Stimulated activated CD8-positive, alpha-beta memory T cell treated with anti-CD3 and anti-CD28 coated beads, Interleukin-4, amount 100 ng/mL, for 1 hour (primary cell): Measurements from ENCODE around the gene CLIP4.
A peak's percentile ranks its signal among the peaks of the same experiment; 100 is the strongest.
"Not testable (repeated sequence)": the region's sequence is repeated elsewhere in the genome, so short reads cannot be mapped to it uniquely, and the experiment has no call there.

ENCODE experiments used
- DNase-seq, 2 donors: peaks; one replicate each; pipeline ENCODE4 v3.0.0-alpha.2; 2020; ENCODE audit warnings: low read depth in 2 of 2, low spot score in 1 of 2

The CLIP4 gene, protein sequence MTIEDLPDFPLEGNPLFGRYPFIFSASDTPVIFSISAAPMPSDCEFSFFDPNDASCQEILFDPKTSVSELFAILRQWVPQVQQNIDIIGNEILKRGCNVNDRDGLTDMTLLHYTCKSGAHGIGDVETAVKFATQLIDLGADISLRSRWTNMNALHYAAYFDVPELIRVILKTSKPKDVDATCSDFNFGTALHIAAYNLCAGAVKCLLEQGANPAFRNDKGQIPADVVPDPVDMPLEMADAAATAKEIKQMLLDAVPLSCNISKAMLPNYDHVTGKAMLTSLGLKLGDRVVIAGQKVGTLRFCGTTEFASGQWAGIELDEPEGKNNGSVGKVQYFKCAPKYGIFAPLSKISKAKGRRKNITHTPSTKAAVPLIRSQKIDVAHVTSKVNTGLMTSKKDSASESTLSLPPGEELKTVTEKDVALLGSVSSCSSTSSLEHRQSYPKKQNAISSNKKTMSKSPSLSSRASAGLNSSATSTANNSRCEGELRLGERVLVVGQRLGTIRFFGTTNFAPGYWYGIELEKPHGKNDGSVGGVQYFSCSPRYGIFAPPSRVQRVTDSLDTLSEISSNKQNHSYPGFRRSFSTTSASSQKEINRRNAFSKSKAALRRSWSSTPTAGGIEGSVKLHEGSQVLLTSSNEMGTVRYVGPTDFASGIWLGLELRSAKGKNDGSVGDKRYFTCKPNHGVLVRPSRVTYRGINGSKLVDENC

DNA sequence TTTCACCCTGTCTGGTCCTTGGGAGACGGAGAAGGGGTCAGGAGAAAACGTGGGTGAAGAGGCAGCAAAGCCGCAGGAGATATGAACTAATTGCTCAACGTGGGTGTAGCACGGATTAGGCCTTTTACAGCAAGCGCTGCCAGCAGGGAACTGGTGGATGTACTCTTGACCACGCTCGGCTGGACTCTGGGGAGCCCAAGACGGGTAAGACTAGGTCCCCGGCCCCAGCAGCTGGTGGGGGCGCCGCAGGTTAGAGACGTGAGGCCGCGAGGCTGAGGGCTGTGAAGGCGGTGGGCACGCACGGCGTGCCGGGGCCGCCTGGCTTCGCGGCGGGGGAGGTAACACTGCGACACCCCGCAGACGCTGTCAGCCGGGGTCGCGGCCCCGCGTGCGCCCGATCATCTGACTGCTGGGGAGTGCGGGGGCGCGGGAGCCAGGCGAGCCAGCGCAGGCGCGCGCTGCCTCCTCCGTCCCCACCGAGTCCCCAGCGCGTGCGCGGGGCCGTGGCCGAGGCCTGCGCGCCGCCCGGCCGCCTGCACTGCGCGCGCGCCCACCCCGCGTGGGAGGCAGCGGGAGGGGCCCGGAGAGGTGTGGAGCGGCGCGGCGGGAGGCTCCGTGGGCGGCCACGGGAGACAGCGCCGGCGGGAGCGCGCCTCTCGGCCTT, at the start of gene CLIP4:
Gene CLIP4, plus strand, starts transcription at position 470 of the 664 bp plus-strand sequence. CDS start 5,974 bp downstream, outside the sequence.
- peak; percentile 28 to 52 for DNase-seq

DNA sequence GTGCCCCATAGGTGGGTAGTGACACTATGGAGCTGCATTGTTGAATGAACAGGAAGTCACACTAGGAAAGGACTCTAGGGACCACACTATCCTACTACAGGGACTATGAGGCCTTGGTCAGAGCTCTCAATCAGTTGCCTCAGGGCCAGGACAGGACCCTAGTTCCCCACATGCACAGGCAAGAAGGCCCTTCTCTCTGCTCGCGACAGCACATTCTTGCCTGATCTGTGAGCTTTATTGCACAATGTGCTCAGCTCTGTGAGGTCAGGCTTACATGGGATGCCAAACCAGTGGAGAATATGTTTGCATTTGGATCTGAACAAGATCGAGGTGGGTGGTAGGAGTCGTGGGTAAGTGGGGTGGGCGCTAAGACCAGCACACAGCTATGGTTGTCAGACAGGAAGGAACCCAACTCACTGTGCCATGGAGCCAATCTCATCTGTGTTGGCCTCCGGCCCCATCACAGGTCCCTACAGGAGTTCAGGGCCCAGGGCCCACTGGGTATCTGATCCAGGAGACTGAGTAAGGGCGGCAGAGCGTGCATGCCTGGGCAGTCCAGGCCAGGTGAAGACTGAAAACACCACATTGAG, 48.8 kb upstream of the CLIP4 start:
- DNase-seq, result no peak

DNA sequence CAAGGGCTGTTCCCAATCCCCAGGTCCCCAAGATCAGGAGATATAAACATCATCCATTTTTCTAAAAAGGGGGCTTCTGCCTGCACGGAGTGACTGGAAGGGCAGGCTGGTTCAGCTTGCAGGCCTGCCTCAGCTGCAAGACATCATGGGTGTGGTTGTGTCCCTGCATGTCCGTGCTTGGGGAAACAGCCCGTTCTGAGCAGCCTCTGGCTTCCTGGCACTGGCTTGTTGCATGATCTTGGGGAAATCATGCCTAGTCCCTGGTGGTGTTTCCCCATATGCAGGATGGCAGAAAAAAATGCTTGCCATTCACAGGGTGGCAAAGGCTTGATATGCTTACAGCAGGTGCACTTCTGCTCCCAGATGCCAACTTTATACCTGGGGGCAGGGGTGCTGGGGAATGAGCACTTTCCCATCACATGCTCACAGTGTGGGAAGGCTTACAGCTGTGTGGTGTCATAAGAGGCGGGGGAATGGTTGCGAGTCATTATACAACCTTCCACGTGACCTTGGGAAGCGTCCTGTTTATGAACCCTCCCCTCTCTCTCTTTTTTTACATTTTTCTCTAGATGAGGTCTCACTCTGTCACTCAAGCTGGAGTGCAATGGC, 48.1 kb upstream of the CLIP4 start:
- DNase-seq, result no peak

DNA sequence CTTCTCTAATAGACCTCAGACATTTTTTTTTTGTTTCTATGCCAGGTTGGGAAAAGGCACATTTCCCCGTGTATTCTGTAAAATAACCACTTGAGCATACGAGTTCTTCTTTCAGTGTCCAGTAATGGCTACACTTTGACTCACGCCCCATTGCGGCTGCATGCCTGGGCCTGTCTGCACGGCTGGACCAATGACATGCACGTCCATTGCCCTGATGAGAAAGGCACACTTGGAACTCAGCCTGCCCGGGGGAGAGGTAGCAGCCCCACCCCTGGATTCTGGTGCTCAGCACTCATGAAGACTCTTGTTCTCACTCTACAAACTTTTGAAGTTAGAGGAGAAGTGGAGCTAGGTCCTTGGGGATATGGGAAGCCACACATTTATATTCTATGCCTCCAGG, 46.7 kb upstream of the CLIP4 start:
- no peak for DNase-seq

DNA sequence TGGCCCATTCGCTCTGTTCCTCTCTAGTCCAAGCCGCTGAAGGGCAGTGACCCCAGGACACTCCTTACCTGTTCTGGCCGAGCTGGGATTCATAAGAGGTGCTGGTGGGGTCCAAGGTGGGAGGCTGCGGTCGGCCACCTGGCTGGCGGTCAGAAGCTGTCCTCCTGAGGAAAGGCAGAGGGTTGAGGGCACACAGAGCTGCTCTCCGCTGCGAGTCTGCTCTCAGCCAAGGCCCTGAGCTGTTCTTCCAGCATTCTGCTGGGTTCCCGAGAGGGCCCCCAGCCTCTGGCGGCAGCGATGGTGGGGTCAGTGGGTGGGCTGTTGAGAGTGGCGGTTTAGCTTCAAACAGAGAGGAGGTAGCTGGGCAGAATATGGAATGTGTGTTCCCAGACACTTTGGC, 44.7 kb upstream of the CLIP4 start:
- no peak for DNase-seq

DNA sequence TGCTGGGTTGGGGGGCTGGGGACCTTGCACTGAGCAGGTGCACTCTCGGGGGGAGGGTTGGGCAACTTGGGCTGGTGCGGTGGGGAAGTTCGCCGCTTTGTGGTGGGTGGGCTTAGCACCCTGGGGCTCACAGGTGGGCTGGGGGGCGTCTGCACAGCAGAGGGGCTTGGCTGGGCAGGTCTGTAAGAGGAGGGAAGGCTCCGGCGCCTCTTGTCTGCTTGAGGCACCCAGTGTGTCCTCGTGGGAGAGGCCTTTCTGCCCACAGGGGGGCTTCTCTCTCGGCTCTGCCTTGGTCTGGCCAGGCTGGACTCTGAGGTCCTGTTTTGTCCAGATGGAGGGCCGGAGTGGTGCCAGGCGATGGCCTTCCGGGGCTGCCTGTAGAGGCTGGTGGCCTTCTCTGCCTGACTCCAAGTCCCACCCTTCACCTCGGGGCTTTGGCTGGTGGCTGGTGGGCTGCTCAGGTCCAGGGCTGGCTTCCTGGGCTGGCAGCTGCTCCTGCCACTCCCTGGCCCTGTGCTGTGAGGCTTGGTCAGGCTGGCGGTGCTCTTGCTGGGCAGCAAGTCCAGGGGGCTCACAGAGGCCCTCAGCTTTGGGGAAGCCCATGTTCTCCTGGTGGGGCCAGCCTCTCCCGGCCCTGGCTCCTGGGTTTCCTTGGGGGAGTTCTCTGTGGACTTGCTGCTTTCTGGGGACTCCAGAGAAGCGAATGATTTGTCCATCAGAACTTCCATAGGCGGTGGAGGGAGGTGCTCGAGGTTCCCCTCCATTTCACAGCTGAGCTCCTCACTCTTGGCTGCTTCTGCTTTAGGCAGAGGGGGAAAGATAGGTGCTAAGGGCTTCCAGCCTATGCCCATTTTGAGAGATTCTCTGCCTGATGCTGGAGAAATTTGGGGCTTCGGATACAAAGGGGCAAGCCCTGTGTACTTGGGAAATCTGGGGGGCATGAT, 43.9 kb upstream of the CLIP4 start:
- no peak for DNase-seq

DNA sequence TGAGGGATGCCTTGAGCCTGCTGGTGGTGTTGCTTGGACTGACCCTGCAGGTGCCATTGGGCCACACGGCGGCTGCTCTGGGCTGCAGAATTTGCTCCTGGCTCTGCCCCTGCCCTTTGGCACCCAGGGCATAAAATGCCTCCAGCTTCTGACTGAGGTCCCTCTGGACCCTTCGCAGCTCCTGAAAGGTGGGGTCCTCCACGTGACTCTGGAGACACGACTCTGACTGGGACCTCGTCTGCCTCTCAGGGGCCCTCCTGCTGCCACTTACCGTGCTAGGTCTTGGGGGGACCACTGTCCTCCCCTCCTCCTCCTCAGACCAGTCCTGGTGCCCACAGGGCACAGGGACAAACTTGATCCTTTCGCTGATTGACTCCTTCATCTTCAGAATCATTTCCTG, 43.0 kb upstream of the CLIP4 start:
- no peak for DNase-seq

DNA sequence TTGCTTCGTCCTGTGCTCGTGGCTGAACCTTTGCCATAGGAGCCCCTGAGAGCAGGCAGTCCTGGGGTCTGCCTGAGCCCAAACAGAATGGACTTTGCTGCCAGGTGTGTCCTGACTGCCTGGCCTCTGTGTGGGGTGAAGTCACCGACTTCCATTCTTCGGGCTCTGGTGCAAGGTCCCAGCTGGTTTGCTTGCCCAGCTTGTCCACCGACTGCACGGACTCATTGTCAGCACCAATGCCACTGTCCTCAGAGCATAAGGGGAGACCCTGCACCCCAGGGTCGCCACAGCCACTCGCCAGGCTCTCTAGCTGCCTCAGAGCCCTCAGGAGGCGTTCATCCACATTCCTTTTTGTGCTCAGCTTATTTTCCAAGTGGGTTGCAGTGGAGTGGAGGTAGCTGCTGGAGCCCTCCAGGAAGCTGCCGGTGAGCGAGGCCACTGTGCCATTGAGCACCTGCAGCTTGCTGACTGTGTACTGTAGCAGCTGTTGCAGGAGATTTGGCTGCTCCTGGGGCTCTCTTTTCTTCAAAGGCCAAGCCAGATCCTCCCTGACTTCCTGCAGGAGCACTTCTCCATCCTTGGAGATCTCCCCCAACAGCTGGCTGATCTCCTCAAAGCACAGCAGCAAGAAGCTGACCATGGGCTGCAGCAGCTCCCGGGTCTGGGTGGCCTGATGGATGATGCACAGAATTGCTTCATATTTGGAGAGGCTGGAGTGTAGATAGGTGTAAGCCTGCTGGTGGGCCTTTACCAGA, 42.1 kb upstream of the CLIP4 start:
- no peak for DNase-seq

DNA sequence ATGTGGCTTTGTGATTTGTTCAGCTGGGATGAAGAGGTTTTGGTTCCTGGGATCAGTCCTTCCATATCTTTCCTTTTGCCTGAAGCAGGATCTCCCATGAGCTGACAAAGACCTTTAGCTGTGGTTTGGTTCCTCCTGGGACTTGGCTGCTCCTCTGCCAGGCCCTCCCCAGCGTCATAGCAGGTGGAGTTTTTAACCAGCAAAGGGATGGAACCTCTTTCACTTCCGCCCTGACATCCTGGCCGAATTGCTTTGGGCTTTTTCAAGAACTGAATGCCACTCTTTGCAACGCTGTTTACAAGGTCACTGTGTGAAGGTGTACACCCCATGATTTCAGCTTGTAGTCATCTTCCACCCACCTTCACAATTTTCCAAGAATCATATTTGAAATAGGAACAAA, 41.3 kb upstream of the CLIP4 start:
- DNase-seq, result no peak

DNA sequence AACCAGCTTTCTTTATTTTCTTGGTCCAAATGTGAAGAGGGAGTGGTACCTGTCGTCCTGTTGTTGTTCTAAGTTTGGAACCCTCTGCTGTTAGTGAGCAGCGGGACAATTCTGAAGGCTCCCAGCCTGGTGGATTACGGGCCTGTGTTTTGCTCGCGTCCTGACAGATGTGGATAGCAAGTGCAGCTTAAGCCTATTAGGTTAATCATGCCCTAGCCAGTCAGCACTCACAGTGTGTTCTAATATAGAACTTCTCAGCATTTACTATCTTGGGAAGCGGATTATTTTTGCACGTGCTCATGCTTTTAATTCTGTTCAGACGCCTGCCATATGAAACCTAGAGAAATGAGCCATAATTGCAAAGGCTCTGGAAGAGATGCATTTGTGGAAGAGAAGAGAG, 40.8 kb upstream of the CLIP4 start, which contains the start of gene PCARE:
Gene PCARE, minus strand, starts transcription at position 113 of the 400 bp plus-strand sequence. CDS start 262 bp downstream, outside the sequence.
- no peak for DNase-seq

DNA sequence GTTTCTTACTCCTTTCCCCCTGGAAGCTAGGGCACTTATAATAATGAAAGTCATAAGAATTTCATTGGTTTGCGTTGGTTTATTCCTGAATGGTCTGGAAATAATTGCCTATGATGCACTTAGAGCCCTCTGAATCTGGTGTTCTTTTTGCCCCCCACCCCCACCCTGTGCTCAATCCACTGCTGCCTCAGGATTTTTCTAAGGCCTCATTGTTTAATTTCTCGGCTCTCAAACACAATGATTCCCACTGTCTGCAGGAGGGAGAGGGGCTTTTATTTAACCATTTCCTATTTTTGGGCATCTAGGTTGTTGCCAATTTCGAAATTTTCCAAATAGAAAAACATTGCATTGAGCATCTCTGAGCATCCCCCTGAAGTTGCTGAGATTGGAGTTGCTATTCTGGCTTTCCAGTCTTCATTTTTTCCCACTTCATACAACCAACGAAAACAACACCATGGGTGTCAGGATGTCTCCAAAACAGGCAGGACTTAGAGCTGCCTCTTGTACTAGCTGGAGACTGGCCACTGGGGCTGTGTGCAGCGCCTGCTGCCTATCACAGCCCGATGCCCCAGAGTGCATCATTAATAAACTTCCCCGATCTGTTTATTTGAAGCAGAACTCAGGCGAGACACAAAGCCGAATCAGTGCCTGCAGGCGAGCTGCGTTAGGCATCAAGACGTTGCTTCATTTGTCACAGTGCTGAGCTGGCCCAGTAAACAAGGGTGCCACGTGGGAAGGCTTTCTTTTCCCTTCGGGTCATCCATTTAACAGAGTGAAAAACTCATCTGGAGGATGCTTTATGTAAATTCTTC, 39.1 kb upstream of the CLIP4 start:
- no peak for DNase-seq

DNA sequence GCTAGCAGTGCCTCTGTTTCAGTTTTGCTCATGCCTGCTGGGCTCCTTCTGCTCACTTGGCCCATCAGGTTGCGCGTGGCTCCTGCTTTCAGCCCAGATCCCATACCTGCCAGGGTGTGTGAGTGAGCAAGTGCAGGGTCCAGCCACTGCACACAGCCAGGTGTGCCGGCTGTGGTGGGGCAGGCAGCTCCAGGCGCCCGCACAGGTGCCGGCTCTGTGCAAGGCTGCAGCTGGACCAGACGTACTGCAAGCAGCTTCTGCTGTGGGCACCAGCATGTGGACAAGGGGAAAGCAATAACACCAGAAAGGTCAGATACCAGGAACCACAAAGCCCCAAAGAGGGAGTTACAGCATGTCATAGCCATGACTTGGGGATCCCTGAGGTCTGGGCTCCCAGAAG, 35.3 kb upstream of the CLIP4 start:
- no peak for DNase-seq

DNA sequence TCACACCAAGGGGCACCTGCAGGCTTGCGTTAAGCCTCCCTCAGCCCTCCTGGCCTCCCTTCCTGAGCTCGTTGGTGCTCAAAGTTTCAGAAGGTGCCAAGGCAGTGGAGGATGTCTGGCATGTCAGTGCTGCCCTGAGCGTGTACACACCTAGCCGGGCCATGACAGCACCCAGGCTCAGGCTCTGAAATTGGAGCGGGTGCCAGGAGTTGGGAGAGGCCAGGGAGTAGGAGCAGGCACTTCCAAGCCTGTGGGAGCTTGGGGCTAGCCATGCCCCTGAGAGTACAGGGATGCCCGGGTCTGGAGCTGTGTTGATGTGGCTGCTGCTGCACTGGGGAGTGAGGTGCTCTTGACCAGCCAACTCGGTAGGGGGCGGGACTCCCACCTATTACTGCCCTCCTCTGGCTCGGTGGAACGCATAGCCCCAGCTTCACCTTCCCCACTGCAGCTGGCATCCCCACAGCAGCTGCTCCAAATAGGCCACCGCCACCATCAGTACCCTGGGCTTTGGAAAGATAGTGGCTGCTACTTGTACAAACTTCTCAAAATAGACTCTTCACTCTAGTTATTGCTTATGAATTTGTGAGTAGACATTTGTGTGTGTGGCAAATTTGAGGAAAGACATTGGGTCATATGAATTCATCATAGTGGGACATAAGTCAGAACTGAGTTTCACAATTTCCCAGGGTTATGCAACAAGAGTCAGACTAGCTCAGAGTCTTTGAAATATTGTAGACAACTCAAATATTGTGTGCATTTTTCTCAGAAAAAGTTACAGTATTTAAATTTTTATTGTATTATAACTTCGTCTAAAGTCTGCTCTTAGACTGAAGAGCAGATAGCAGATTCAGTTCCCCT, 34.1 kb upstream of the CLIP4 start:
- no peak for DNase-seq

DNA sequence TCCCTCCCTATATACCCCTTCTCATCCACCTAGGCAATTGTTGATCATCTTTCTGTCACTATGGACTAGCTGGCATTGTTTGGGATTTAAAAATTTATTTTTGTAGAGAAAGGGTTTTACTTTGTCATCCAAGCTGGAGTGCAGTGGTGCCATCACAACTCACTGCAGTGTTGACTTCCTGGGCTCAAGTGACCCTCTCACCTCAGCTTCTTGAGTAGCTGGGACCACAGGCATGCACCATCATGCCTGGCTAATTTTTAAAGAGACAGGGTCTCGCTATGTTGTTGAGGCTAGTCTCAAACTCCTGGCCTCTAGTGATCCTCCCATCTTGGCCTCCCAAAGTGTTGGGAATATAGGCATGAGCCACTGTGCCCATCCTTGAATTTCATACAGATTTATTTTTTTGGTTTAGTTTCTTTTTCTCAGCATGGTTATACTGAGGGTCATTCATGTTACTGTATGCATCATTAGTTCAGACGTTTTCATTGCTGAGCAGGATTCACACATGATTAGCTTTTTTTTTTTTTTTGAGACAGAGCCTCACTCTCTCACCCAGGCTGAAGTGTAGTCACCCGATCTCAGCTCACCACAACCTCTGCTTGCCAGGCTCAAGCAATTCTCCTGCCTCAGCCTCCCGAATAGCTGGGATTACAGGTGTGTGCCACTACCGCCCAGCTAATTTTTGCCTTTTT, 32.3 kb upstream of the CLIP4 start:
- no peak for DNase-seq

DNA sequence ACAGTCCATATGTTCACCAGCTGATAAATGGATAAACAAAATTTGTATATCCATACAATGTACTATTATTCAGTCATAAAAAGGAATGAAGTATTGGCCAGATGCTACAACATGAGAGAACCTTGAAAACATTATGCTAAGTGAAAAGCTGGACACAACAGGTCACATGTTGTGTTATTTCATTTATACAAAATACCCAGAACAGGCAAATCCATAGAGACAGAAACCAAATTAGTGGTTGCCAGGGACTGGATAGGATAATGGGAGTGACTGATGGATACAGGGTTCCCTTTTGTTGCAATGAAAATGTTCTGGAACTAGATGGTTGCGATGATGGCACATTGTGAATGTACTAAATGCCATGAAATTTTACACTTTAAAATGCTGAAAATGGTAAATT, 30.7 kb upstream of the CLIP4 start:
- no peak for DNase-seq

DNA sequence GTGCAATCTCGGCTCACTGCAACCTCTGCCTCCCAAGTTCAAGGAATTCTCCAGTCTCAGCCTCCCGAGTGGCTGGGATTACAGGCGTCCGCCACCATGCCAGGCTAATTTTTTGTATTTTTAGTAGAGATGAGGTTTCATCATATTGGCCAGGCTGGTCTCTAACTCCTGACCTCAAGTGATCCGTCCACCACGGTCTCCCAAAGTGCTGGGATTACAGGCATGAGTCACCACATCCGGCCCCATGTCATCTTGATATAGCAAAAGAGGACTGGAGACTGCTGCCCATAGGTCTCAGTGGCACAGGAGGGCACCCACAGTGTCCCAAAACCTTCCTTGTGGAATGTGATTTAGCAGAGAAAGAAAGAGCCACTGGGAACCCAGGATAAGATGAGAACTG, 24.9 kb upstream of the CLIP4 start:
- DNase-seq, result not testable (repeated sequence)

DNA sequence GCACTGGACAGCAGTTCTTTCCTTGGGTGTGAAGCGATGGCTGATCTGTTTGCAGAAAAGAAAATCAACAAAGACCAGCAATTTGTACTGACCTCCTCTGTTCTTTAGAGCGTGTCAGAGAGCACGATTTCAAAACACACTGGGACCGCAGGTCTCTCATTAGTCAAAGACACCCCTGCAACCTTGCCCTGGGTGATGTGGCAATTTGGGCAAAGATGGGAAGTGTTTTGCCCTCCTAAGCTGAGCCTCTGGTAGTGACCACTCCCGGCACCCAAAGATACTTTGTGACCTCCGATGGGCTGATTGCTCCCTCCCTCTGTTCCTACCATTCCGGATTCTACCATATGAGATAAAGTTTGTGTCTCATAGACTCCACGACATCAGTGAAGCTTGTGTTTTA, 18.2 kb upstream of the CLIP4 start:
- no peak for DNase-seq
